ENCODE measurements around the gene KIF21B.
A peak's percentile ranks its signal among the peaks of the same experiment; 100 is the strongest.

Gene KIF21B

GRCh38 chr1:201023517-201023902 lies at the start of gene KIF21B:
Gene KIF21B (minus strand): TSS chr1:201023714. CDS start chr1:201023383, 331 bp downstream.
- H3K9me3 ChIP-seq (ENCODE audit: insufficient read depth, low read length, severe bottlenecking), result no peaks in the 10 kb centered on the region
- H3K4me1 ChIP-seq (ENCODE audit: insufficient read depth, low read length), result peaks cover 53% of the 10 kb centered on the region
- H3K27ac ChIP-seq (ENCODE audit: low read length), result peak within 1 kb of the TSS; percentile 90
- ATAC-seq (ENCODE audit: insufficient read depth, low read depth) (peak; percentile 70), DNase-seq (peak; percentile 94)
- H4K20me1 ChIP-seq (ENCODE audit: insufficient read depth, low read length), result 0 out of 2 replicates have a peak, but pooled peaks cover 4% of the 10 kb centered on the region
- no peak for TF ChIP-seq CTCF (IDR thresholded peaks at IDR 0.05; ENCODE audit: borderline replicate concordance, extremely low read depth, low read length, poor library complexity, severe bottlenecking)
- no peak for TF ChIP-seq EZH2 (IDR thresholded peaks at IDR 0.05; ENCODE audit: borderline replicate concordance, low read depth, low read length, severe bottlenecking)
- no peaks in the 10 kb centered on the region for H3K27me3 ChIP-seq (ENCODE audit: insufficient read depth, low read length, poor library complexity)
- no peaks in the 10 kb centered on the region for H3K36me3 ChIP-seq (ENCODE audit: insufficient read depth, low read length)
- peak within 1 kb of the TSS; percentile 38 for H2AFZ ChIP-seq (ENCODE audit: low read depth, low read length)
- H3K79me2 ChIP-seq (ENCODE audit: insufficient read depth, low read length), result peaks cover 43% of the 10 kb centered on the region
- H3K4me2 ChIP-seq (ENCODE audit: insufficient read depth, low read length), result peak within 1 kb of the TSS; percentile 78
- H3K9ac ChIP-seq (ENCODE audit: low read depth, low read length), result peak within 1 kb of the TSS; percentile 64
- peak within 1 kb of the TSS; percentile 31 to 64; a peak in 3 of 4 replicates for H3K4me3 ChIP-seq (ENCODE audit: low read depth in 1 of 2, low read length in 2 of 2)

GRCh38 chr1:201072922-201073321 lies 49.4 kb upstream of the KIF21B start:
- H3K79me2 ChIP-seq (ENCODE audit: insufficient read depth, low read length), result no peaks in the 10 kb centered on the region
- H3K9ac ChIP-seq (ENCODE audit: low read depth, low read length), result no peak overlapping the region
- no peak overlapping the region for H3K4me3 ChIP-seq (ENCODE audit: low read depth in 1 of 2, low read length in 2 of 2)
- H3K4me1 ChIP-seq (ENCODE audit: insufficient read depth, low read length), result no peaks in the 10 kb centered on the region
- H3K9me3 ChIP-seq (ENCODE audit: insufficient read depth, low read length, severe bottlenecking), result no peaks in the 10 kb centered on the region
- peaks cover 4% of the 10 kb centered on the region for H3K27me3 ChIP-seq (ENCODE audit: insufficient read depth, low read length, poor library complexity)
- H3K4me2 ChIP-seq (ENCODE audit: insufficient read depth, low read length), result no peak overlapping the region
- TF ChIP-seq EZH2 (IDR thresholded peaks at IDR 0.05; ENCODE audit: borderline replicate concordance, low read depth, low read length, severe bottlenecking) (no peak), CTCF (IDR thresholded peaks at IDR 0.05; ENCODE audit: borderline replicate concordance, extremely low read depth, low read length, poor library complexity, severe bottlenecking) (no peak)
- peaks cover 2% of the 10 kb centered on the region for H4K20me1 ChIP-seq (ENCODE audit: insufficient read depth, low read length)
- no peak overlapping the region for H2AFZ ChIP-seq (ENCODE audit: low read depth, low read length)
- H3K27ac ChIP-seq (ENCODE audit: low read length), result no peak overlapping the region
- no peak for ATAC-seq (ENCODE audit: insufficient read depth, low read depth)
- DNase-seq, result no peak
- no peaks in the 10 kb centered on the region for H3K36me3 ChIP-seq (ENCODE audit: insufficient read depth, low read length)

- H3K27ac ChIP-seq (ENCODE audit: low read length), result no peak overlapping the region
- H3K4me3 ChIP-seq (ENCODE audit: low read depth in 1 of 2, low read length in 2 of 2), result no peak overlapping the region
- H3K4me2 ChIP-seq (ENCODE audit: insufficient read depth, low read length), result no peak overlapping the region
- H3K9ac ChIP-seq (ENCODE audit: low read depth, low read length), result no peak overlapping the region
- no peak overlapping the region for H2AFZ ChIP-seq (ENCODE audit: low read depth, low read length)
- no peaks in the 10 kb centered on the region for H3K4me1 ChIP-seq (ENCODE audit: insufficient read depth, low read length)
- H4K20me1 ChIP-seq (ENCODE audit: insufficient read depth, low read length), result no peaks in the 10 kb centered on the region; the same call in 1 of the 2 replicates
- no peaks in the 10 kb centered on the region for H3K9me3 ChIP-seq (ENCODE audit: insufficient read depth, low read length, severe bottlenecking)
- H3K27me3 ChIP-seq (ENCODE audit: insufficient read depth, low read length, poor library complexity), result peaks cover 8% of the 10 kb centered on the region
- H3K79me2 ChIP-seq (ENCODE audit: insufficient read depth, low read length), result no peaks in the 10 kb centered on the region
- ATAC-seq (ENCODE audit: insufficient read depth, low read depth) (no peak), DNase-seq (no peak)
- no peak for TF ChIP-seq EZH2 (IDR thresholded peaks at IDR 0.05; ENCODE audit: borderline replicate concordance, low read depth, low read length, severe bottlenecking)
- no peak for TF ChIP-seq CTCF (IDR thresholded peaks at IDR 0.05; ENCODE audit: borderline replicate concordance, extremely low read depth, low read length, poor library complexity, severe bottlenecking)
- H3K36me3 ChIP-seq (ENCODE audit: insufficient read depth, low read length), result no peaks in the 10 kb centered on the region
Observed at GRCh38 chr1:201072149-201072548, 48.6 kb upstream of the KIF21B start.

- Histone ChIP-seq H3K79me2 (ENCODE audit: insufficient read depth, low read length) (no peaks in the 10 kb centered on the region), H3K36me3 (ENCODE audit: insufficient read depth, low read length) (no peaks in the 10 kb centered on the region), H4K20me1 (ENCODE audit: insufficient read depth, low read length) (no peaks in the 10 kb centered on the region; the same call in 1 of the 2 replicates), H2AFZ (ENCODE audit: low read depth, low read length) (no peak overlapping the region), H3K27me3 (ENCODE audit: insufficient read depth, low read length, poor library complexity) (peaks cover 8% of the 10 kb centered on the region), H3K4me1 (ENCODE audit: insufficient read depth, low read length) (no peaks in the 10 kb centered on the region), H3K27ac (ENCODE audit: low read length) (no peak overlapping the region), H3K9ac (ENCODE audit: low read depth, low read length) (no peak overlapping the region), H3K4me3 (ENCODE audit: low read depth in 1 of 2, low read length in 2 of 2) (no peak overlapping the region), H3K4me2 (ENCODE audit: insufficient read depth, low read length) (no peak overlapping the region), H3K9me3 (ENCODE audit: insufficient read depth, low read length, severe bottlenecking) (no peaks in the 10 kb centered on the region)
- no peak for ATAC-seq (ENCODE audit: insufficient read depth, low read depth)
- no peak for DNase-seq
- TF ChIP-seq CTCF (IDR thresholded peaks at IDR 0.05; ENCODE audit: borderline replicate concordance, extremely low read depth, low read length, poor library complexity, severe bottlenecking), result no peak
- no peak for TF ChIP-seq EZH2 (IDR thresholded peaks at IDR 0.05; ENCODE audit: borderline replicate concordance, low read depth, low read length, severe bottlenecking)
Observed at GRCh38 chr1:201069636-201070035, 46.1 kb upstream of the KIF21B start.

Measured in DND-41 (cell line).